ENCODE data around the gene SCTR.

SCTR gene

DNA sequence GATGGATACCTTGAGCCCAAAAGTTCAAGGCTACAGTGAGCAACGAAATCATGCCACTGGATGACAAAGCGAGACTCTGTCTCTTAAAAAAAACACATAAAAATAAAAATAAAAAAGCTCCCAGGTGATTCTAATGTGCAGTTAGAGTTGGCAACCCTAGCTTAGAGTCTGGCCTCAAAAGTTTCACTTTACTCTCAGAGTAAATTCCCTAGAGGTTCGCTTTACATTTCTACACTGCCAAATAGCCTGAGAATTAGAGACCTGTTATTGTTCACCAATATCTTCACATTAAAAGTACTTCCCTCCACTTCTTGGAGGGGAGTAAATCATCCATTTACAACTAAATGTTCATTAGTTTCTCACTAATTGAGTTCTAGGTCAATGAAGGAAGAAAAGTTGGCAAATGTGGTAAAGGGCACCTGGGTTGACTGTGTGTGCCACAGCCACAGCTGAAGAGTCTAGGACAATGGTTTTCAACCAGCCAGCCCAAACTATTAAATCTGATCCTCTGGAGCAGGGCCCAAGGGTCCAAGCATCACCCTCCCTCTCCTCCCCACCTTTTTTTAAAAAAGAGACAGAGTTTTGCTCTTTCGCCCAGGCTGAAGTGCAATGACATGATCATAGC, 107.9 kb downstream of the SCTR start:
- Histone ChIP-seq H3K9me3 (peaks cover 0 to 4% (median 0%) of the 10 kb centered on the region in 3 donors), H3K4me3 (no peak overlapping the region), H3K27me3 (no peaks in the 10 kb centered on the region), H3K4me1 (no peaks in the 10 kb centered on the region), H3K27ac (no peak overlapping the region), H3K36me3 (no peaks in the 10 kb centered on the region)
- TF ChIP-seq, protein P1, sequence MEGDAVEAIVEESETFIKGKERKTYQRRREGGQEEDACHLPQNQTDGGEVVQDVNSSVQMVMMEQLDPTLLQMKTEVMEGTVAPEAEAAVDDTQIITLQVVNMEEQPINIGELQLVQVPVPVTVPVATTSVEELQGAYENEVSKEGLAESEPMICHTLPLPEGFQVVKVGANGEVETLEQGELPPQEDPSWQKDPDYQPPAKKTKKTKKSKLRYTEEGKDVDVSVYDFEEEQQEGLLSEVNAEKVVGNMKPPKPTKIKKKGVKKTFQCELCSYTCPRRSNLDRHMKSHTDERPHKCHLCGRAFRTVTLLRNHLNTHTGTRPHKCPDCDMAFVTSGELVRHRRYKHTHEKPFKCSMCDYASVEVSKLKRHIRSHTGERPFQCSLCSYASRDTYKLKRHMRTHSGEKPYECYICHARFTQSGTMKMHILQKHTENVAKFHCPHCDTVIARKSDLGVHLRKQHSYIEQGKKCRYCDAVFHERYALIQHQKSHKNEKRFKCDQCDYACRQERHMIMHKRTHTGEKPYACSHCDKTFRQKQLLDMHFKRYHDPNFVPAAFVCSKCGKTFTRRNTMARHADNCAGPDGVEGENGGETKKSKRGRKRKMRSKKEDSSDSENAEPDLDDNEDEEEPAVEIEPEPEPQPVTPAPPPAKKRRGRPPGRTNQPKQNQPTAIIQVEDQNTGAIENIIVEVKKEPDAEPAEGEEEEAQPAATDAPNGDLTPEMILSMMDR (IDR thresholded peaks at IDR 0.05) = no peak
- DNase-seq = no peak
- intact Hi-C loops (cut with DNase I; ENCODE audit: low total_unique reads) = loop anchor here (10.0 kb wide), 1 partner anchor 248 kb away; no protein-coding TSS in a partner anchor

DNA sequence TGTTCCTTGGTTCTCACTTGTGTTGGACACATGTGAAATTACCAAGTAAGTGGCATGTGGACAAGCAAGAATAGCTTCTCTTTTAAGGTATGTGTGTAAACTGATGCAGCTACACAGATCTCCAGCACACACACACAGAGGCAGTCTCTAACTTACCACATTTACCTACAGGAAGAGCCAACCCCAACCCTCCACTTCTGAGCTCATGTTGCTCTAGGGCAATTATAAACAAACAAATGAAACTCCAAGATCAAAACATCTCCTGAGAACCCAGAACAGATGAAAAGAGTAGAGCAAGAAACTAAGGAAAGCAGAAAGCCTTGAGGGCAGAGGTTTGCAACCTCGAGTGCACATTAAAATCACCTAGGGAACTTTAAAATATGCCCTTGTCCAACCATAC, 108.7 kb downstream of the SCTR start:
- TF ChIP-seq, protein P1 (IDR thresholded peaks at IDR 0.05) = no peak
- intact Hi-C loops (cut with DNase I; ENCODE audit: low total_unique reads) = loop anchor here (10.0 kb wide), 1 partner anchor 249 kb away; no protein-coding TSS in a partner anchor

DNA sequence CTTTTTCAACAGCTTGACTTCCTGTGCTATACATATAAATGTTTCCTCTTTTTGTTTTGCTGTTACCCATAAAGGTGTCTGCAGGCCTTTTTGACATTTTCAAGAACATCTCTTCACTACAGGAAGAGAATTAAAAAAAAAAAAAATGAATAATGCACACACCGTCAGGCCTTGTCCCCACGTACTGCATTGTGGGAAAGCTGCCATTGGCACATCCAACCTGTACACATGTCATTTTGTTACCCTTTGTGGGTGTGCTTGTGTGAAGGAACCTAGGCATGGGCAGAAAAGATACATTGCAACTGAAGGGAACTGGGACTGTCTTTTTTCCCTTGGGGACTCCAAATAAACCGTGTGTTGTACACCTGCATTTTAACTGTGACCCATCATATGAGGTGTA, 109.4 kb downstream of the SCTR start:
- H3K36me3 ChIP-seq = no peaks in the 10 kb centered on the region
- H3K27me3 ChIP-seq = no peaks in the 10 kb centered on the region
- H3K4me1 ChIP-seq = no peaks in the 10 kb centered on the region
- H3K27ac ChIP-seq = no peak overlapping the region
- H3K4me3 ChIP-seq = no peak overlapping the region
- TF ChIP-seq, protein P1 (IDR thresholded peaks at IDR 0.05) = no peak
- peak in 1 of 2 donors; percentile 5 for DNase-seq
- intact Hi-C loops (cut with DNase I; ENCODE audit: low total_unique reads) = loop anchor here (10.0 kb wide), 1 partner anchor 250 kb away; no protein-coding TSS in a partner anchor
- H3K9me3 ChIP-seq = no peaks in the 10 kb centered on the region

More for the DNA sequence above, 108.7 kb downstream of the SCTR start:
- Histone ChIP-seq H3K4me3 (no peak overlapping the region), H3K36me3 (no peaks in the 10 kb centered on the region), H3K9me3 (no peaks in the 10 kb centered on the region), H3K27ac (no peak overlapping the region), H3K4me1 (no peaks in the 10 kb centered on the region), H3K27me3 (no peaks in the 10 kb centered on the region)
- DNase-seq = no peak

DNA sequence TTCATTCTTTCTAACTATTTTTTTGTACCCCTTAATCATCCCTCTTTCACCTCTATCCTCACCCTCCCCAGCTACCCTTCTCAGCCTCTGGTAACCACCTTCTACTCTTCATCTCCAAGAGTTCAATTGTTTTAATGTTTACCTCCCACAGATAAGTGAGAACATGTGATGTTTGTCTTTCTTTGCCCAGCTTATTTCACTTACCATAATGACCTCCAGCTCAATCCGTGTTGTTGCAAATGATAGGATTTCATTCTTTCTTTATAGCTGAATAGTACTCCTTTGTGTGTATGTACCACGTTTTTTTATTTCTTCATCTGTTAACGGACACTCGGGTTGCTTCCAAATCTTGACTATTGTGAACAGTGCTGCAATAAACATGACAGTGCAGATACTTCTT, 114.8 kb downstream of the SCTR start:
- intact Hi-C loops (cut with DNase I; ENCODE audit: low total_unique reads) = no loop called here

DNA sequence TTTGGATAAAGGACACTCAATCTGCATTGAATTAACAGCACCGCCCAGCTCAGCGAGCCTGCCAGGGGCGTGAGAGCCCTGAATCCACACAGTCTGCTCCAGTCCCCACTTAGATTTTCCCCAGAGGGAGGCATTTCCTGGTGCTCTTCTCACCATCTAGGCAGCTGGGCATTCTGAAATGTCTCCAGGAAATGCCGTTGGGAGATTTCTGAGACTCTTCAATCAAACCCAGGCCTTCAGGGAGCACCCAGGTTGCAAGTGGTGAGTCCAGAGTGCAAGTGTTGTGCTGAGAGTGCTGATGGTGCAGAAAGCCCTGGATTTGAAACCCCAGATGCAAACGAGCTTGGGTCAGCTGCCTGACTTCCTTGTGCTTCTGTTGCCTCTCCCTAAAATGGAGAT, 116.1 kb downstream of the SCTR start:
- Histone ChIP-seq H3K27me3 (peaks cover 0 to 8% of the 10 kb centered on the region in 2 donors), H3K4me3 (no peak overlapping the region), H3K9me3 (peaks cover 0 to 5% (median 0%) of the 10 kb centered on the region in 3 donors), H3K4me1 (no peaks in the 10 kb centered on the region), H3K27ac (no peak overlapping the region), H3K36me3 (no peaks in the 10 kb centered on the region)
- TF ChIP-seq, protein P1 (IDR thresholded peaks at IDR 0.05) = no peak
- DNase-seq = peak in 1 of 2 donors; percentile 38
- intact Hi-C loops (cut with DNase I; ENCODE audit: low total_unique reads) = no loop called here

More for the DNA sequence above, 114.8 kb downstream of the SCTR start:
- TF ChIP-seq, protein P1 (IDR thresholded peaks at IDR 0.05) = no peak
- Histone ChIP-seq H3K27me3 (peaks cover 0 to 8% of the 10 kb centered on the region in 2 donors), H3K27ac (no peak overlapping the region), H3K4me3 (no peak overlapping the region), H3K9me3 (peaks cover 0 to 5% (median 0%) of the 10 kb centered on the region in 3 donors), H3K36me3 (no peaks in the 10 kb centered on the region), H3K4me1 (no peaks in the 10 kb centered on the region)
- no peak for DNase-seq

All from tibial artery (tissue), 4 donors.